Measurements from ENCODE around the gene CDIPT.

- no peak for TF ChIP-seq CTCF (conservative IDR thresholded peaks at IDR 0.05; ENCODE audit: low read length)
- no peak for TF ChIP-seq EZH2phosphoT487 (IDR thresholded peaks at IDR 0.05; ENCODE audit: borderline replicate concordance)
Observed at GRCh38 chr16:29862383-29862883, 593 bp downstream of the CDIPT start.
